Subcutaneous adipose tissue (tissue), 4 donors: Measurements from ENCODE around the gene CELF4. TPM values are rescaled to one million over a fixed set of nuclear protein-coding genes. Genes with fewer than 3 reads are reported as not detected.

ENCODE experiments used
- CTCF ChIP-seq: fragments of 450-650 bp; IDR thresholded peaks from one replicate; pipeline ENCODE4 v1.5.1; 2016; ENCODE audit warnings: low read depth, mild to moderate bottlenecking, control low read depth, antibody characterized with exemption, moderate library complexity
- total RNA-seq, 4 donors: library from RNA; depleted of rRNA; stranded (reverse); fragments of >200 nt; gene quantifications; one replicate each; pipeline ENCODE4 v1.1.0, GENCODE V29; 2016

CELF4 gene
- total RNA-seq, 4 donors from 2014 or later: not detected

- TF ChIP-seq CTCF: no peak
Measured at GRCh38 chr18:37361335-37362157, 204.1 kb downstream of the CELF4 start.

- no peak for TF ChIP-seq CTCF
Measured at GRCh38 chr18:37355772-37356171, 209.8 kb downstream of the CELF4 start.

- no peak for TF ChIP-seq CTCF
Measured at GRCh38 chr18:37351110-37351509, 214.5 kb downstream of the CELF4 start.

- no peak for TF ChIP-seq CTCF
Measured at GRCh38 chr18:37348729-37349128, 216.9 kb downstream of the CELF4 start.

GRCh38 chr18:37346048-37346447 lies 219.6 kb downstream of the CELF4 start:
- TF ChIP-seq CTCF: no peak

GRCh38 chr18:37343542-37343851 lies 222.1 kb downstream of the CELF4 start:
- TF ChIP-seq CTCF: no peak

- no peak for TF ChIP-seq CTCF
Measured at GRCh38 chr18:37341473-37342086, 224.0 kb downstream of the CELF4 start.
